EH (cell line): ENCODE measurements around the gene SLC35E2B.
"Not testable (repeated sequence)": the region's sequence is repeated elsewhere in the genome, so short reads cannot be mapped to it uniquely, and the experiment has no call there.

Experiments used
- DNase-seq: peaks from one replicate; pipeline ENCODE4 v3.0.0-alpha.2; 2015; ENCODE audit warnings: low read depth

The SLC35E2B gene

DNA sequence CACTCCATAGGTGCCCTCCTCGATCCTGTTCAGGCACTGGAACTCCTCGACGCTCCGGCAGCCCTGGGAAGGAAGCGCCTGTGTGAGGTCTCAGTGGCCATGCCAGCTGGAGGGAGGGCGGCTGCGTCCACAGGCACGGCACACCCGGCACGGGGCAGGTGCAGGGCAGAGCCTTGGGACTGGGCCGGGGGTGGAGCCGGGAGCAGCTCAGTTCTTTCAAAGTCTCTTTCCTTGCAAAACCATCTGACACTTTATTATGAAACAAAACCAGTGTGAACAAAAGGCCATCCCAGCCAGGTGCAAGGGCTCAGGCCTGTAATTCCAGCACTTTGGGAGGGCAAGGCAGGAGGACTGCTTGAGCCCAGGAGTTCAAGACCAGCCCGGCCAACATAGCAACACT lies 54.1 kb downstream of the SLC35E2B start:
- DNase-seq, result not testable (repeated sequence)

DNA sequence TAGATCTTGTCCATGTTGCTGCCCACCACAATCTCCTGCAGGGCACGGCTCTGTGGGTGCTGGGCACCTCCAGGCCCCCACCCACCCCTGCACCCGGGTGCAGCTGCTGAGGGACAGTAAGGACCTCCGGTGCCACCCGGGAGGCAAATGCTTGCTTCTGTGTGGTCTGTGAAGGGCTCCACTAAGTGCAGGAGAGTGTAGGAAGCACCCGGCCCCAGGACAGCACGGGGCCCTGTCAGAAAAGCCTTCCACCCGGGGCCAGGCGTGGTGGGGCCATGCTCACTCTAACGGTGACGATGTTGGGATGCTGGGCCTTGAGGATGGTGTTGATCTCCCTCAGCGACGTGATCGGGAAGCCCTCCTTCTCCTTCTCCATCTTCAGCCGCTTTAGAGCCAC lies 55.1 kb downstream of the SLC35E2B start:
- DNase-seq, result not testable (repeated sequence)

DNA sequence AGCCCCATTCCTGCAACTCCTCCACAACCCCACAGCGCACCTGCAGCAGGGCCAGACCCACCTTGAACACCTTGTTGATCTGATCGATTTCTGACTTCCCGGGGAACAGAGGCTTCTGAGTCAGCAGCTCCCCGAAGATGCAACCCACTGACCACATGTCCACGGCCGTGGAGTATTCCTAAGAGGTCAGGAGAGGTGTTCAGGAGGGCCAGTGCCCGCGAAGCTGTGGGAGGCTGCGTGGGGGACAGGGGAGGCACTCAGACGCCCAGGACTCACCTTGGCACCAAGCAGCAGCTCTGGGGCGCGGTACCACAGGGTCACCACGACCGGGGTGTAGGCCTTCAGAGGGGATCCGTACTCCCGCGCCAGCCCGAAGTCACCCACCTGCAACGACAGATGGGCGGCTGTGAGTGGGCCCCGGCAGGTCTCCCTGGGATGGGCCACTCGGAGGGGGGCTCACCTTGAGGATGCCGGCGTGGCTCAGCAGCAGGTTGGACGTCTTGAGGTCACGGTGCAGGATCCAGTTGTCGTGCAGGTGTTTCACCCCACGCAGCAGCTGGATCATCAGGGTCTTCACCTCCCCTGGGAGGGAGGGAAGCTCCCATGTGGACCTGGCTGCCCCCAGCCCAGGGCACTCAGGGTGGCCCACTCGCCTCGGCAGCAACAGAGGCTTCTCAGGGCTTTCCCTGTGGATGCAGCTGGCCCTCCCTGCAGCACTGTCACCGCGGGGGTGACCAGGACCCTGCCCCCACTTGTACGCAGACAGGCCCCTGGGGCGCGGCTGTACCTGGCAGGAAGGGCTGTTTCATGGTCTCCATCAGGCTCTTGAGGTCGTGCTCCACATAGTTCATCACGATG lies 55.7 kb downstream of the SLC35E2B start:
- not testable (repeated sequence) for DNase-seq

DNA sequence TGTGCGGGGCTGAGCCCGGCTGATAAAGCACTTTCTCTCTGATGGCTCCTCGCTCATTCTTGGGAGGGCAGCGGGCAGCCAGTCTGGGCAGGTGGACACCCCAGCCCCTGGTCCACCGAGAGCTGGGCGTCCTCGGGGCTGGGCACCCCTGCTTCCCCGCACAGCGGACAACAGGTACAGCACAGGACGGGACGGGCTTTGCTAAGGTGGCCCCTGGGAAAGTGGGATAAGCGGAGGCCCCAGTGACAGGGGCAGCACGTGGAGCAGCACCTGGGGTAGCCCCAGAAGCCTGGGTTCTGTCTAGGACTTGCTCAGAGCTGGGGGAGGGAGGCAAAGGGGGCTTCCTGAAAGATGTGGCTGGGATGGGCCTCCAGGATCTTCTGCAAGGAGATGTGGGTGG lies 58.0 kb downstream of the SLC35E2B start:
- not testable (repeated sequence) for DNase-seq

DNA sequence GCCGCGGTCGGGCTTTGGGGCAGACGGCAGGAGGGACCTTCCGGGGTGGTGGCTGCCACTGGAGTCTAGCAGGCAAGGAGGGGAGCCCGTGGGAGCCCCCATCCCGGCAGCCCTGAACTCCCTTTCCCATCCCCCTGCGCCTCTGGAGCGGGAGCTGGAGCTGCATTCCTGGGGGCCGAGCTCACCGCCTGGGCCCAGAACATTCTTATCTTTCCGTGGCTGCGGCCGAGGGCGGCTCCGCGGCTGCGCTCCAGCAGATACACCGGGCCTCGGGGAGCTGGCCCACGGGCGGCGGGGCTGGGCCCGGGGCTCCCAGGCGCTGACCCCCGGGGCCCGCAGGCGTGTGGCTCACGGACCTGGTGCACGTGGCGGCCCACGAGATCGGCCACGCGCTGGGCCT lies 59.2 kb downstream of the SLC35E2B start:
- DNase-seq, result not testable (repeated sequence)

DNA sequence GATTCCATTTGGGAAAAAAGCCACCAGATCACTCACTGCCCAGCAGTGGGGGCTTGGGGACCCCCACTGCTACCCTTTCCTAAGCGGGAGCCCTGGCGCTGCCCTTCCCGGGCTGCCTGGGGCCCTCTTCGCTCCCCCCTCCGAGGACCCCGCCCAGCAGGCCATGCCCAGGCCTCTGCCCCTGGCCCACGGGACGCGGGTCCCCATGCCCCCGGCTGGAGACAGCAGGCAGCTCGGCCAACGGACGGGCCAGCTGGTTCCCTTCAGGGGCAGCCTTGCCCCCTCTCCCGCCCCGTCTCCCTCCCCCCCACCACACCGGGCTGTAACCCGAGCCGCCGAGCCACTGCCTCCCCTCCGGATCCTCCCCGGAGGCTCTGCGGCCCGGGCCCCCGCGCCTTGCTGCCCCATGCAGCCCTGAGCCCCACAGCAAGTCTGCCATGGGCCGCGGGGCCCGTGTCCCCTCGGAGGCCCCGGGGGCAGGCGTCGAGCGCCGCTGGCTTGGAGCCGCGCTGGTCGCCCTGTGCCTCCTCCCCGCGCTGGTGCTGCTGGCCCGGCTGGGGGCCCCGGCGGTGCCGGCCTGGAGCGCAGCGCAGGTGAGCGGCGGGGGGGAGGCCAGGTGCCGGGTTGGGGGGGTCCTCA lies 60.7 kb downstream of the SLC35E2B start, which contains the start of gene MMP23B:
MMP23B (plus strand) TSS at position 392 of the 639 bp plus-strand sequence; CDS start at position 438, 46 bp downstream.
- DNase-seq, result no peak

DNA sequence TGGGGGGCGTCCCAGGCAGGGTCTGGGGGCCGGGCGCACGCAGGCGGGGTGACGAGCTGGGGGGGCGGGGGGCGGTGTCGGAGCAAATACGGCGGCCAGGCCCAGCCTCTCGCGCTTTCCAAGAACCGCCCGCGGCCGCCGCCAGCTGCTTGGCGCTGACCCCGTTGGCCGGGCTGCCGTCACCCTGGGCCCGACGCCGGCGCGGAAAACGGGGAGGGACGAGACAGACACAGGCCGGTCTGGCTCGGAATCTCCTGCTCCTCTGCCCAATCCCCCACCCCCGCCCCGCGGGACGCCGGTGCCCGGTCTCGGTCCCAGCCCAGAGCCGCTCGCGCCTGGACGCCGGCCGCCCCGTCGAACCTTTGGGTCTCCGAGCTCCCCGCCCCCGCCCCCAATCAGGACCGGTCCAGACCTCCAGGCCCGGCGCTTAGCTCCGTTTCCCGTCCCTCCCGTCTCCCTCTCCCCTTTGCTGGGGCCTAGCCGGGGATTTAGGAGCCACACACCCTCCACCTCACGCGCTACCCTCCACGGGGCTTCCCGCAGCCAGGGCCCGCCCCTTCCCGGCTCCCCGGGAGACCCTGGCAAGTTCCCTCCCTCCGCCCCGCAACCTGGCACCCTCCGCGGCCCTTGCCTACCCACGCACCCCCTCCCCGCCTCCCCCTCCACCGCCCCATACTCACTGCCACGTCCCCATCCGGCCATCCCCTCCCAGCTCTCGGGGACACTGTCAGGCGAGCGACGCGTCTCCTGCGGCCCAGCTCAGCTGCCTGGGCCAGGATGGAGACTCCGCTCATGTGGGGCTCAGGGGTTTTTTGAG lies 61.4 kb downstream of the SLC35E2B start:
- DNase-seq, result no peak

DNA sequence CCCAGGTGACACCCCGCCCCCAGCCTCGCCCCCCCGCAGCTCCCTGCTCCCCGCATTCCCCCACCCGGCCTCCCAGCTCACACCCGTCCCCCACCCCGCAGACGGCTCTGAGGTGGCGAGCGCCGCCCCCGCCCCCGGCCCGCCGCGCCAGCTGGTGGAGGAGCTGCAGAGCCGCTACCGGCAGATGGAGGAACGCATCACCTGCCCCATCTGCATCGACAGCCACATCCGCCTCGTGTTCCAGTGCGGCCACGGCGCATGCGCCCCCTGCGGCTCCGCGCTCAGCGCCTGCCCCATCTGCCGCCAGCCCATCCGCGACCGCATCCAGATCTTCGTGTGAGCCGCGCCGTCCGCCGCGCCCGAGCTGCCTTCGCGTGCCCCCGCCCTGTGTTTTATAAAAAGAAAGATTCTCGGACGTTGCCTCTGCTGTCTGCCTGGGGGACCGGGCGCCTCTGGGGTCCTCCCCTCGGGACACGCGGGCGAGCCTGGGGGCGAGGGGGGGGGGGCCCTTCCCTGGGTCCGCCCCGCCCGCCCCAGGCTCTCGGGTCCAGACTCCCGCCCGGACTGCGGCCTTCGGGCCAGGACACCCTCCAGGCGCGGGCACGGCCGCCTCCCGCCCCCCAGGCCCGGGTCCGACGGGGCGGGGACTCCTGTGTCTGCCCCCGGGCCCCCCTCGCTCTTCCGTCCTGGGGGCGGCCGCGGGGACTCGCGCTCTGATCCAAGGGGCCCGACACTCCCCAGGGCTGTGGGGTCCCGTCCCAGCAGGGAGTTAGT lies 62.2 kb downstream of the SLC35E2B start:
- DNase-seq, result no peak

DNA sequence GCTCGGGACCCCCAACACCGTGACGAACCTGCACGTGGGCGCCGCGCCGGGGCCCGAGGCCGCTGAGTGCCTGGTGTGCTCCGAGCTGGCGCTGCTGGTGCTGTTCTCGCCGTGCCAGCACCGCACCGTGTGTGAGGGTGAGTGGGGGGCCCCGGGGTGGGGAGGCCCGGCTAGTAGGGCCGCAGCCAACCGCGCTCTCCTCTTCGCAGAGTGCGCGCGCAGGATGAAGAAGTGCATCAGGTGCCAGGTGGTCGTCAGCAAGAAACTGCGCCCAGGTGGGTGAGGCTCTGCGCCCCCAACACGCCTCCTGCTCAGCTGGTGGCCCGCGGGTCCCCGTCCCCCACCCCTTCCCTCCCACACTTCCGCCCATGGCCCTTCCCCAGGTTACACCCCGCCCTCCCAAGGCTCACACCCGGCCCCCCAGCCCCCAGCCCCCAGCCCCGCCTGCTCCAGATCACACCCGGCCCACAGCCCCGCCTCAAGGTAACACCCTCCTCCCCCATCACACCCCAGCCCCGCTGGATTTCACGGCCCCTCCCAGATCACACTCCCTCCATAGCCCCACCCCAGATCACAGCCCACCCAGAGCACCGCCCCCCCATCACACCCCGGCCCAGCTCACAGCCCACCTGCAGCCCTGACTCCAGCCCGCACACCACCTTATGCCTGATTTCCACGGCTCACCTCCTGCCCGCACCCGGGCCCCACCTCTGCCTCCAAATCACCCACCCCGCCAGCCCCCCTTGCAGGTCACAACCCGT lies 63.0 kb downstream of the SLC35E2B start:
- no peak for DNase-seq

DNA sequence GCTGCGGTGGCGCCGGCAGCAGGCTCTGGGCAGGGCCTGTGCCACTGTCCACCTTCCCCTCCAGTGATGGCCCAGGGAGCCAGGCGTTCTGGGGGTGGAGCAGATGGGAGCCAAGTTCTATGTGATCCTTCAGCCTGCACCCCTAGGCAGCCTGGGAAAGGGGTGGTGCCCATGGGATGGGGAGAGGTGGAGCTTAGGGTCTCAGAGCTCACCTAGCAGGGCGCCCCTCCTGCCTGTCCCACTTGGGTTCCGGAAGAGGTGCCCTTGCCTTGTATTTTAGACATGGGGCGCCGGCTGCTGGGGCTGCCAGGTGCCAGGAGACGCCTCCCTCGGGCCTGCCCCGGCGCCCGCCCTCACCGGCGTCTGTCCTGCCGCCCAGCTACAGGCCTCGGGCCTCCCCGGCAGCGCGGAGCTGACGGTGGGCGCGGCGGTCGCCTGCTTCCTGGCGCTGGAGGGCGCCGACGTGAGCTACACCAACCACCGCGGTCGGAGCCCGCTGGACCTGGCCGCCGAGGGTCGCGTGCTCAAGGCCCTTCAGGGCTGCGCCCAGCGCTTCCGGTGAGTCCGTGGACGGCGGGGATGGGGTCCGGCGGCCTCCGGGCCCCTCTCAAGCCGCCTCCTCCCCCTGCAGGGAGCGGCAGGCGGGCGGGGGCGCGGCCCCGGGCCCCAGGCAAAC lies 63.7 kb downstream of the SLC35E2B start:
- DNase-seq, result no peak

DNA sequence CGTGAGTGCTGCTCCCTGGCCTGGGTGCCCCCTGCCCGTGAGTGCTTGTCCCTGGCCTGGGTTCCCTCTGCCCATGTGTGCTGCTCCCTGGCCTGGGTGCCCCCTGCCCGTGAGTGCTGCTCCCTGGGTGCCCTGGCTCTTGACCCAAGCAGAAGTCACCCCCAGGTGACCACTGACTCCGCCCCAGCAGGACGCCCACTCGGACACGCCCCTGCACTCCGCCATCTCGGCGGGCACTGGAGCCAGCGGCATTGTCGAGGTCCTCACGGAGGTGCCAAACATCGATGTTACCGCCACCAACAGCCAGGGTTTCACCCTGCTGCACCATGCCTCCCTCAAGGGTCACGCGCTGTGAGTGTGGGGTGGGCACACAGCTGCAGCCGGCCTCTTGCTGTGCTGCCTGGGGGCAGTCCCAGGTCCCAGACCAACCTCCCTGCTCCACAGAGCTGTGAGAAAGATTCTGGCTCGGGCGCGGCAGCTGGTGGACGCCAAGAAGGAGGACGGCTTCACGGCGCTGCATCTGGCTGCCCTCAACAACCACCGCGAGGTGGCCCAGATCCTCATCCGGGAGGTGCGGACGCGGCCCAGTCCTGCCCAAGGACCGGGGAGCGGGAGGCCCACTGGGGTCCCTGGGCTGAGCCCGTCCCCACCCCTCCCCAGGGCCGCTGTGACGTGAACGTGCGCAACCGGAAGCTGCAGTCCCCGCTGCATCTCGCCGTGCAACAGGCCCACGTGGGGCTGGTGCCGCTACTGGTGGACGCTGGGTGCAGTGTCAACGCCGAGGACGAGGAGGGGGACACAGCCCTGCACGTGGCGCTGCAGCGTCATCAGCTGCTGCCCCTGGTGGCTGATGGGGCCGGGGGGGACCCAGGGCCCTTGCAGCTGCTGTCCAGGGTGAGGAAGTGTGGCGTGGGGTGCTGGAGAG lies 64.5 kb downstream of the SLC35E2B start:
- DNase-seq, result no peak

DNA sequence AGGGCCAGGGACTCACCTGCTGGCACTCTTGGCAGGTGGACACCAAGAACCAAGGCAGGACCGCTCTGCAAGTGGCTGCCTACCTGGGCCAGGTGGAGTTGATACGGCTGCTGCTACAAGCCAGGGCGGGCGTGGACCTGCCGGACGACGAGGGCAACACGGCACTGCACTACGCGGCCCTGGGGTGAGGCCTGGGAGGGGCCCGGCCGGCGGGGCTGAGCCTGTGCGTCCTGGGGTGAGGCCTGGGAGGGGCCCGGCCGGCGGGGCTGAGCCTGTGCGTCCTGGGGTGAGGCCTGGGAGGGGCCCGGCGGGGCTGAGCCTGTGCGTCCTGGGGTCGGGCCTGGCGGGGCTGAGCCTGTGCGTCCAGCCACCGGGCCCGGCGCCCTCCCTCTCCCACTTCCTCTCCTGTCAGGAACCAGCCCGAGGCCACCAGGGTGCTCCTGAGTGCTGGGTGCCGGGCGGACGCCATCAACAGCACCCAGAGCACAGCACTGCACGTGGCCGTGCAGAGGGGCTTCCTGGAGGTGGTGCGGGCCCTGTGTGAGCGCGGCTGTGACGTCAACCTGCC lies 65.2 kb downstream of the SLC35E2B start:
- DNase-seq, result no peak

DNA sequence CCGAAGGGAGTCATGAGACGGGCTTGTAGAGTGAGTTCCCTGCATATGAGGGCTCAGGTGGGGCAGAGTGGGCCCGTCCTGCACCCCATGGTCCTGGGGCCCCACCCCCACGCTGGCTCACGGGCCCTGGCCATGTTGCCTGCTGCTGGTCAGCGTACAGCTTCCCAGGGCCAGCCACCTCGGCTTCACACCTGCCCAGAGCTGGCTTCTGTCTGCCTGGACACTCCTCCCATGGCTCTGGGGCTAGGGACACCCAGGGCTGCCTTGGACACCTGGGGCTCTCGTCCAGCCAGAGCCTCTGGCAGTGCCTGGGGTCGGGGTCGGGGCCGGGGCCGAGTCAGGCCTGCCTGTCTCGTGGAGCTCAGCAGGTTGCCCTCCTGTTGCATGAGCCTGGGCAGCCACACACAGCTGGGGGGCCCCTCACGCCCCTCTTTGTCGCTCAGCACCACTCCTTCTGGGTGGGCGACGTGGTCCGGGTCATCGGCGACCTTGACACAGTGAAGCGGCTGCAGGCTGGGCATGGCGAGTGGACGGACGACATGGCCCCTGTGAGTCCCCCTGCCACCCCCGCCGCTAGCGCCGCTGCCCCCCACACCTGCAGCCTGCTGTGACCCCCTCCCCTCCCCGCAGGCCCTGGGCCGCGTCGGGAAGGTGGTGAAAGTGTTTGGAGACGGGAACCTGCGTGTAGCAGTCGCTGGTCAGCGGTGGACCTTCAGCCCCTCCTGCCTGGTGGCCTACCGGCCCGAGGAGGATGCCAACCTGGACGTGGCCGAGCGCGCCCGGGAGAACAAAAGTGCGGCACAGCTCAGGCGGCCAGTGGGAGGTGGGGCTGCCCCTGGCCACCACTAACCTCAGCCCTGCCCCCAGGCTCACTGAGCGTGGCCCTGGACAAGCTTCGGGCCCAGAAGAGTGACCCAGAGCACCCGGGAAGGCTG lies 66.1 kb downstream of the SLC35E2B start:
- no peak for DNase-seq

DNA sequence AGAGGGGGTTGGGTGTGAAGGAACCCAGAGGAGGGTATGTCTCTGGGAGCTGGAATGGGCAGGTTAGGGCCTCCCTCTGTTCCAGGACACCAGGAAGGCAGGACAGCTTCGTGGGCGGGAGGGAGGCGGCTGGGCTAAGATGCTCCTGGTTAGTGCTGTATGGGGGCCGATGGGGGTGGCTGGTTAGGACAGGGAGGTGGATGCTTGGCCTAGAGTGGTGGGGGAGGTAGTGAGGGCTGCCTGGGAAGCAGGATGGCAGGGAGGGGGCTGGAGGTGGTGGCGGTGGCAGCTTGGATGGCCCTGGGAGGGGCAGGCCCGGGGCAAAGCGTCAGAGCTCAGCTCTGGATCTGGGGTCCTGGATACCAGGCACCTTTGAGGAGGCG lies 66.8 kb downstream of the SLC35E2B start:
- DNase-seq, result no peak

DNA sequence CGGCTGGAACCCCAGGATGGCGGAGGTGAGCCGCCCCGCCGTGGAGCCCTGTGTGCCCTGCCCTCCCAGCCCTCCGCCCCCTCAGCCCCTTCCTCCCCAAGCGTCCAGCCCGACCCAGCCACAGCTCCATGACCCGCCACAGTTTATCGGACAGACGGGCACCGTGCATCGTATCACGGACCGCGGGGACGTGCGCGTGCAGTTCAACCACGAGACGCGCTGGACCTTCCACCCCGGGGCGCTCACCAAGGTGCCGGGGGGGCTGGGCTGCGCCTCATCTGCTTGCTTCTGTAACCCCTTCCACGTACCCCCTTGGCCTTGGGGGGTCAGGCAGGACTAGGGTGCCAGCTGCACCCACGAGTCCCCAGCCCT lies 67.2 kb downstream of the SLC35E2B start:
- DNase-seq, result no peak

DNA sequence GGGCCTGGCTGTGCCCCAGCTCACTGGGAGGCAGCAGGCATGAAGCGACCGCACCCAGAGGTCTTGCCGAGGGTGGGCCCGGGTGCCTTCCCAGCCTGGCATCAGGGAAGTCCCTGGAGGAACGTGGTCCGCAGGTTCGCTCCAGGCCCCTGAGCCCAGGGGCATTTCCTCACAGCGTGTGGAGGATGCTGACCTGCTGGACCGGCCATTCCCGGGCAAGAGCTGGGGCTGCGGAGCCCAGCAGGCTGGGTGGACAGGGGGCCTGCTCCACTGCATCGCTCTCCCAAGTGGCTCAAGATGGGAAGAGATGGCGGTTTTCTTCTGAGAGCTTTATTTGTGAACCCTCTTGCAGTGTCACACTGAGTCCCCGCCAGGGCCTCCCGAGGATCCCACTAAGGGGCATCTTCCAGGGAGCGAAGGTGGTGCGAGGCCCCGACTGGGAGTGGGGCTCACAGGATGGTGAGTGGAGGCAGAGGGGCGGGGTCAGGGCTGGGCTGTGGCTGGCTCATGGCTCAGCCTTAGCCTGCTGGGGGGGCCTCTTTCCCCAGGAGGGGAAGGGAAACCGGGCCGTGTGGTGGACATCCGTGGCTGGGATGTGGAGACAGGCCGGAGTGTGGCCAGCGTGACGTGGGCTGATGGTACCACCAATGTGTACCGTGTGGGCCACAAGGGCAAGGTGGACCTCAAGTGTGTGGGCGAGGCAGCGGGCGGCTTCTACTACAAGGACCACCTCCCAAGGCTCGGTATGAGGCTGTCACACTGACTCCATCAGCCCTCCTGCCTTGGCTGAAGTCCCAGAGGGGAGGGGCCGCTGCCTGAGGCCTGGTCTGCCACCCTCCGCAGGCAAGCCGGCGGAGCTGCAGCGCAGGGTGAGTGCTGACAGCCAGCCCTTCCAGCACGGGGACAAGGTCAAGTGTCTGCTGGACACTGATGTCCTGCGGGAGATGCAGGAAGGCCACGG lies 67.9 kb downstream of the SLC35E2B start:
- no peak for DNase-seq
